PC-3 (cell line): ENCODE results near the gene TEX29. TPM values are rescaled to one million over a fixed set of nuclear protein-coding genes. Genes with fewer than 3 reads are reported as not detected.

Experiments
- ATAC-seq: fragments of 200-7000 bp; cut with Tn5 transposase; 2 replicates; pipeline ENCODE4 v1.9.1; 2020; ENCODE audit warnings: mild to moderate bottlenecking, moderate library complexity
- BruUV-seq: library from RNA; stranded (reverse); fragments of 400-500 nt; replicated peaks from 2 replicates; lab custom pipeline; 2021; lab: Mats Ljungman, UMichigan
- CTCF ChIA-PET: fragments of 300-600 bp; sonication (Branson Sonifier 250); formaldehyde crosslinking; loops from one replicate; lab custom pipeline; 2022; ENCODE audit warnings: antibody characterized with exemption; lab: Charles Lee
- POLR2A ChIA-PET: fragments of 300-600 bp; sonication (Branson Sonifier 250); formaldehyde crosslinking; loops from one replicate; lab custom pipeline; 2022; ENCODE audit warnings: antibody characterized with exemption; ENCODE audit not compliant: unreplicated experiment; lab: Charles Lee
- DNase-seq: peaks from one replicate; pipeline ENCODE4 v3.0.0-alpha.2; 2015
- H2AFZ ChIP-seq: fragments of 300-600 bp; sonication (generic); 2 replicates; pipeline ENCODE4 v1.6.0; 2016; ENCODE audit warnings: antibody characterized with exemption, low read length
- H3F3A ChIP-seq: fragments of 300-600 bp; sonication (generic); one replicate; pipeline ENCODE4 v1.6.0; 2017; ENCODE audit warnings: antibody characterized with exemption, low read length, control low read depth, mild to moderate bottlenecking; ENCODE audit not compliant: unreplicated experiment
- H3K27ac ChIP-seq: fragments of 300-600 bp; sonication (generic); 2 replicates; pipeline ENCODE4 v1.5.1; 2016; ENCODE audit warnings: mild to moderate bottlenecking, low read length
- H3K27me3 ChIP-seq: fragments of 300-600 bp; sonication (generic); 2 replicates; pipeline ENCODE4 v1.6.1; 2016; ENCODE audit warnings: low read length, mixed read lengths
- H3K36me3 ChIP-seq: fragments of 300-600 bp; sonication (generic); 2 replicates; pipeline ENCODE4 v1.6.1; 2016; ENCODE audit warnings: low read depth, mixed run types, low read length, mixed read lengths
- H3K4me1 ChIP-seq: fragments of 300-600 bp; sonication (generic); 2 replicates; pipeline ENCODE4 v1.5.1; 2016; ENCODE audit warnings: low read length; ENCODE audit not compliant: insufficient read depth
- H3K4me2 ChIP-seq: fragments of 300-600 bp; sonication (generic); 2 replicates; pipeline ENCODE4 v1.6.0; 2016; ENCODE audit warnings: low read length
- H3K4me3 ChIP-seq: fragments of 300-600 bp; sonication (generic); 2 replicates; pipeline ENCODE4 v1.5.1; 2016; ENCODE audit warnings: mild to moderate bottlenecking, low read length, mixed read lengths
- H3K79me2 ChIP-seq: fragments of 300-600 bp; sonication (generic); 2 replicates; pipeline ENCODE4 v1.6.1; 2017; ENCODE audit warnings: low read length, mixed read lengths
- H3K9ac ChIP-seq: fragments of 300-600 bp; sonication (generic); 2 replicates; pipeline ENCODE4 v1.6.0; 2016; ENCODE audit warnings: mild to moderate bottlenecking, low read length
- H3K9me2 ChIP-seq: fragments of 300-600 bp; sonication (generic); replicated peaks from 2 replicates; pipeline ENCODE4 v1.6.1; 2016; ENCODE audit warnings: mixed run types, low read length, mixed read lengths
- H3K9me3 ChIP-seq: fragments of 300-600 bp; sonication (generic); 2 replicates; pipeline ENCODE4 v1.6.1; 2016; ENCODE audit warnings: low read length, mixed read lengths
- H4K20me1 ChIP-seq: fragments of 300-600 bp; sonication (generic); 2 replicates; pipeline ENCODE4 v1.6.1; 2016; ENCODE audit warnings: low read length, mixed read lengths
- EZH2 ChIP-seq: fragments of 300-600 bp; sonication (generic); IDR thresholded peaks from one replicate; pipeline ENCODE4 v1.6.1; 2017; ENCODE audit warnings: antibody characterized with exemption, mild to moderate bottlenecking, low read length; ENCODE audit not compliant: unreplicated experiment
- EZH2phosphoT487 ChIP-seq: fragments of 300-600 bp; sonication (generic); IDR thresholded peaks from 2 replicates; pipeline ENCODE4 v1.6.1; 2018; ENCODE audit warnings: mild to moderate bottlenecking, antibody characterized with exemption, low read length, borderline replicate concordance
- intact Hi-C: fragments of 100-400 bp; cut with micrococcal nuclease; formaldehyde crosslinking; loops from 2 replicates; pipeline ENCODE4 v1.9.0; 2023
- total RNA-seq: library from RNA; depleted of rRNA; stranded (reverse); fragments of >200 nt; gene quantifications from 2 replicates; pipeline ENCODE4 v1.2.3, GENCODE V29; 2014
- TF ChIP-seq, protein P1 (sequence below): fragments of 300-600 bp; sonication (generic); conservative IDR thresholded peaks from 2 replicates; pipeline ENCODE4 v1.5.1; 2017; ENCODE audit warnings: antibody characterized with exemption, low read depth, mild to moderate bottlenecking, low read length

The TEX29 gene
- total RNA-seq, 1 experiment from 2014 or later, result not detected

DNA sequence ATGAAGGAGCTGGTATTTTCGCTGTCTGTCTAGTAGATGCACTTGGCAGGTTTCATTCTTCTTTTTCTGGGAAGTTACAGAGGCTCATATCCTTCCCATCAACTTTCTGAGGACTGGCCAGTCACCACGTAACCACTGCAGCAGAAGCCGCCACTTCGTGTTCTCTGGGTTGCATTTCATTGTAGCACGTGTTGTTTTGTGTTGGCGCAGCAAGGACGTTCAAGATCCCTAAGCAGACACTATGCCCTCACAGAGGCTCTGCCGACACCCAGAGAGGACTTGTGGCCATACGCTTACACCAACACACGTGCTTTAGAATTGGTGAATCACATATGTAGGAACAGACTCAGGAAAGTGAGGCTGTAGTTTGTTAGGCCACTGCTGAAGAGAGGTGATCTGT, 42.2 kb upstream of the TEX29 start:
- POLR2A ChIA-PET, result no interaction called here
- TF ChIP-seq EZH2phosphoT487 (no peak), EZH2 (no peak)
- TF ChIP-seq, protein P1, sequence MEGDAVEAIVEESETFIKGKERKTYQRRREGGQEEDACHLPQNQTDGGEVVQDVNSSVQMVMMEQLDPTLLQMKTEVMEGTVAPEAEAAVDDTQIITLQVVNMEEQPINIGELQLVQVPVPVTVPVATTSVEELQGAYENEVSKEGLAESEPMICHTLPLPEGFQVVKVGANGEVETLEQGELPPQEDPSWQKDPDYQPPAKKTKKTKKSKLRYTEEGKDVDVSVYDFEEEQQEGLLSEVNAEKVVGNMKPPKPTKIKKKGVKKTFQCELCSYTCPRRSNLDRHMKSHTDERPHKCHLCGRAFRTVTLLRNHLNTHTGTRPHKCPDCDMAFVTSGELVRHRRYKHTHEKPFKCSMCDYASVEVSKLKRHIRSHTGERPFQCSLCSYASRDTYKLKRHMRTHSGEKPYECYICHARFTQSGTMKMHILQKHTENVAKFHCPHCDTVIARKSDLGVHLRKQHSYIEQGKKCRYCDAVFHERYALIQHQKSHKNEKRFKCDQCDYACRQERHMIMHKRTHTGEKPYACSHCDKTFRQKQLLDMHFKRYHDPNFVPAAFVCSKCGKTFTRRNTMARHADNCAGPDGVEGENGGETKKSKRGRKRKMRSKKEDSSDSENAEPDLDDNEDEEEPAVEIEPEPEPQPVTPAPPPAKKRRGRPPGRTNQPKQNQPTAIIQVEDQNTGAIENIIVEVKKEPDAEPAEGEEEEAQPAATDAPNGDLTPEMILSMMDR, result no peak
- Histone ChIP-seq H3K4me3 (no peak overlapping the region), H3K9me3 (no peaks in the 10 kb centered on the region), H3K27me3 (no peaks in the 10 kb centered on the region), H3K79me2 (no peaks in the 10 kb centered on the region), H2AFZ (no peak overlapping the region), H3K9me2 (no peaks in the 10 kb centered on the region), H3K4me2 (no peak overlapping the region), H3F3A (no peaks in the 10 kb centered on the region), H3K27ac (no peak overlapping the region), H4K20me1 (no peaks in the 10 kb centered on the region), H3K4me1 (no peaks in the 10 kb centered on the region), H3K36me3 (peaks cover 7% of the 10 kb centered on the region; the same call in 1 of the 2 replicates), H3K9ac (no peak overlapping the region)
- CTCF ChIA-PET, result no interaction called here
- intact Hi-C loops, result no loop called here
- ATAC-seq (no peak), DNase-seq (no peak)
- no TSS peak for BruUV-seq

DNA sequence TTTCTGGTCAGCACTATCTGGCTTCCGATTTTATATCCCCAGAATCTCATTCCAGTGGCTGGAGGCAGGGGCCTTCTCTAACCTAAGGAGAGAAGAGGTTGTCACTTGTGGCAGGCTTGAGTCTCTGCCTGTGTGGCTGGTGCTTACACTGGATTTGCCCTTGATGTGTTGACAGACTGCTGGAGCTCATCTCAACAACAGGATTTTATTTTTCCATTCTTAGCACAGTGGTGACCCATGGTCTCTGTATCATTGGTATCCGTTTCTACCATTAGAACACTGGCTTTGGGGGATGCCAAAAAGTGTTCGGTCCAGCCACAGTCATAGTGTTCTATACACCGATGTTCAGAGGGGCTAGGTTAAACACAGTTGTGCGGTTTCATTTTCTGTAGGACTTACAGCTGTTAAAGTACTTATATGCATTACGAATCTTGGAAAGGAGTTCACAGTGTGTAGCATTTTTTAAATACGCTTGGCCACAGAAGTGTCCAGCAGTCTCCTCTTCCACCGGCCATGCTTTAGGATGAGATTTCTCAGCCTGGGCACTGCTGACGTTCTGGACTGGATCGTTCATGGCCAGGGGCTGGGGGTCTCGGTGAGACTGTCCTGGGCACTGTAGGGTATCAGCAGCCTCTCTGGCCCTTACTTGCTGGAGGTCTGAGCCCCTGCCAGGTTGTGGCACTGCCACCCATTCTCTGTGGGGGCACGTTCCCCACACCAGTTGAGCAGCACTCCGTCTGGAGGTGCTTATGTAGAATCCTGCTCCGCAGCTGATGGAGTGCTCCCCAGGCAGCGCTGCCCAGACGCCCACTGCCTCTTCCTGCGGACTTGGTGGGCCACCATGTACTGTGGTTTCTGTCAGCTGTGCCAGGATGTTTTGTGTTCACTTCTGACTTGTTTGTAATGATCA, 41.4 kb upstream of the TEX29 start:
- Histone ChIP-seq H2AFZ (no peak overlapping the region), H3K27ac (no peak overlapping the region), H4K20me1 (no peaks in the 10 kb centered on the region), H3K9me2 (no peaks in the 10 kb centered on the region), H3K9ac (no peak overlapping the region), H3K4me2 (no peak overlapping the region), H3K4me1 (no peaks in the 10 kb centered on the region), H3K36me3 (peaks cover 7% of the 10 kb centered on the region; the same call in 1 of the 2 replicates), H3K4me3 (no peak overlapping the region), H3F3A (no peaks in the 10 kb centered on the region), H3K27me3 (no peaks in the 10 kb centered on the region), H3K9me3 (no peaks in the 10 kb centered on the region), H3K79me2 (no peaks in the 10 kb centered on the region)
- CTCF ChIA-PET, result no interaction called here
- no peak for ATAC-seq
- intact Hi-C loops, result no loop called here
- no peak for DNase-seq
- no TSS peak for BruUV-seq
- POLR2A ChIA-PET, result no interaction called here
- no peak for TF ChIP-seq EZH2phosphoT487
- TF ChIP-seq EZH2, result no peak
- TF ChIP-seq, protein P1, result no peak

DNA sequence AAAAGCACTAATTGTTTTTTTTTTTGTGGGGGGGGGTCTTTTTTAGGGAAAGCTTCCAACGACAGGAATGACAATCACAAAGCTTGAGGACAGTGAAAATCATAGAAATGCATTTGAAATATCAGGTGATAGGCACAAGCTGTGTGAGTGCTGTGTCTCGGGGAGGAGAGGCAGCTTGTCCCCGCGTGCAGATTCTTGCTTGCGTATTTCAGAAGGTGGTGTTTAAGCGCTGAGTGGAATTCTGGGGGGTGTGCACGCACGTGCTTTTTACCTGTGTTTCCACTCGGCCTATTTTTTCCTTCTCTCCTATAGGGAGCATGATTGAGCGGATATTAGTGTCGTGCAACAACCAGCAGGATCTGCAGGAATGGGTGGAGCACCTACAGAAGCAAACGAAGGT, 40.2 kb upstream of the TEX29 start:
- no TSS peak for BruUV-seq
- Histone ChIP-seq H3K4me3 (no peak overlapping the region), H3K4me2 (no peak overlapping the region), H3K9ac (no peak overlapping the region), H3K79me2 (no peaks in the 10 kb centered on the region), H3K27me3 (no peaks in the 10 kb centered on the region), H3K27ac (no peak overlapping the region), H3K9me3 (no peaks in the 10 kb centered on the region), H2AFZ (no peak overlapping the region), H3K9me2 (no peaks in the 10 kb centered on the region), H4K20me1 (no peaks in the 10 kb centered on the region), H3K36me3 (peaks cover 7% of the 10 kb centered on the region; the same call in 1 of the 2 replicates), H3K4me1 (no peaks in the 10 kb centered on the region), H3F3A (no peaks in the 10 kb centered on the region)
- POLR2A ChIA-PET, result no interaction called here
- ATAC-seq (no peak), DNase-seq (no peak)
- CTCF ChIA-PET, result no interaction called here
- no peak for TF ChIP-seq EZH2
- TF ChIP-seq, protein P1, result no peak
- TF ChIP-seq EZH2phosphoT487, result no peak
- intact Hi-C loops, result no loop called here
